ENCODE results near the gene PLEKHJ1. TPM values are rescaled to one million over a fixed set of nuclear protein-coding genes. Genes with fewer than 3 reads are reported as not detected.
A peak's percentile ranks its signal among the peaks of the same experiment; 100 is the strongest.

The PLEKHJ1 gene
- total and polyA plus RNA-seq, 9 of the 15 experiments (the other 6 are each of a cell fraction or from before 2014, with no cell fraction given) = 1.5 to 188 (median 63.9) TPM

DNA sequence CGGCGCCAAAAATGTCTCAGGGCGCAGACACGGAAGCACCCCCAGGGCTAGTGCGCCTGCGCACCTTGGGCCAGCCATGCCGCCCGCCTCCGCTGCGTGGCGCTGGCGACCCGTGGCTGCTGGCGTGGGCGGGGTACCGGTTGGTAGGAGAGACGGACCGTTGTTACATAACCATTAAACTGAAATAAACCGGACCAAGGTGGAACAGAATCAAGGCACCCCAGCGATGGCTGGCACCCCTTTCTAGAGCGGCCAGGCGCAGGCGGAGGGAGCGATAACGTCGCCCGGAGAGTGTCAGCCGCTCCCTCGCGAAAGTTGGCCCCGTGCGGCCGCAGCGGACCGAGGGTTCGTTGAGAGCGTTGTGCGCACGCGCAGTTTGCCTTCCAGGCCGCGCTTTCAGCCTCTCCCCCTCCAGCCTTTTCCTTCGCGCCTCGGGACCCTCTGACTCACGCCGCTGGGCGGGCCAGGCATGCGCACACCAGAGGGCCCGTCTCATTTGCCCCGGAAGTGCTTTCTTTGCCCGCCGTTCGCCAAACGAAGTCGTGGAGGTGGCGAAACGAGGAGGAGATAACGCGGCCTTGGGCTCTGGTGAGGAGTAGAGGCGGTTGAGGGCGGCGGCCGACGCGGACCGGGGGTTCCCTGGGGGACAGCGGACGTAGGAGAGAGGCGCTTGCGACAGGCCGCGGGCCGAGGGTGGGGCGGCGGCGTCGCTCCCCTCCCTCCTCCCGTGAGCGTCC, at the start of gene PLEKHJ1, which contains the start of gene SF3A2 (continued):
- TF ChIP-seq ZNF699 (CRISPR knock-in tag; IDR thresholded peaks at IDR 0.05; ENCODE audit: insufficient replicate concordance) (no peak), ZEB2 (IDR thresholded peaks at IDR 0.05) (no peak), CHD1 (IDR thresholded peaks at IDR 0.05; ENCODE audit: low read length) (no peak), ZNF57 (CRISPR knock-in tag; IDR thresholded peaks at IDR 0.05) (0 out of 2 replicates have a peak, but pooled peaks have one; percentile 53), FIP1L1 (IDR thresholded peaks at IDR 0.05; ENCODE audit: low read depth, low read length, poor library complexity, severe bottlenecking) (peak; percentile 86), RBM17 (IDR thresholded peaks at IDR 0.05; ENCODE audit: borderline replicate concordance, low read depth, low read length) (no peak), TCF7L2 (IDR thresholded peaks at IDR 0.05; ENCODE audit: low read depth, low read length) (no peak), SUPT5H (IDR thresholded peaks at IDR 0.05) (peak; percentile 86), POLR2B (IDR thresholded peaks at IDR 0.05; ENCODE audit: low read depth, partially characterized antibody) (peak; percentile 82), RBBP5 (IDR thresholded peaks at IDR 0.05; ENCODE audit: borderline replicate concordance, insufficient read depth, low read length, poor library complexity, severe bottlenecking) (peak; percentile 82), MEF2A (IDR thresholded peaks at IDR 0.05; ENCODE audit: control insufficient read depth, low read depth, low read length) (0 out of 2 replicates have a peak, but pooled peaks have one; percentile 2), ESRRA (IDR thresholded peaks at IDR 0.05; ENCODE audit: borderline replicate concordance, low read depth) (peak; percentile 46; the same call in 1 of the 2 replicates)
- TF ChIP-seq, protein P1, sequence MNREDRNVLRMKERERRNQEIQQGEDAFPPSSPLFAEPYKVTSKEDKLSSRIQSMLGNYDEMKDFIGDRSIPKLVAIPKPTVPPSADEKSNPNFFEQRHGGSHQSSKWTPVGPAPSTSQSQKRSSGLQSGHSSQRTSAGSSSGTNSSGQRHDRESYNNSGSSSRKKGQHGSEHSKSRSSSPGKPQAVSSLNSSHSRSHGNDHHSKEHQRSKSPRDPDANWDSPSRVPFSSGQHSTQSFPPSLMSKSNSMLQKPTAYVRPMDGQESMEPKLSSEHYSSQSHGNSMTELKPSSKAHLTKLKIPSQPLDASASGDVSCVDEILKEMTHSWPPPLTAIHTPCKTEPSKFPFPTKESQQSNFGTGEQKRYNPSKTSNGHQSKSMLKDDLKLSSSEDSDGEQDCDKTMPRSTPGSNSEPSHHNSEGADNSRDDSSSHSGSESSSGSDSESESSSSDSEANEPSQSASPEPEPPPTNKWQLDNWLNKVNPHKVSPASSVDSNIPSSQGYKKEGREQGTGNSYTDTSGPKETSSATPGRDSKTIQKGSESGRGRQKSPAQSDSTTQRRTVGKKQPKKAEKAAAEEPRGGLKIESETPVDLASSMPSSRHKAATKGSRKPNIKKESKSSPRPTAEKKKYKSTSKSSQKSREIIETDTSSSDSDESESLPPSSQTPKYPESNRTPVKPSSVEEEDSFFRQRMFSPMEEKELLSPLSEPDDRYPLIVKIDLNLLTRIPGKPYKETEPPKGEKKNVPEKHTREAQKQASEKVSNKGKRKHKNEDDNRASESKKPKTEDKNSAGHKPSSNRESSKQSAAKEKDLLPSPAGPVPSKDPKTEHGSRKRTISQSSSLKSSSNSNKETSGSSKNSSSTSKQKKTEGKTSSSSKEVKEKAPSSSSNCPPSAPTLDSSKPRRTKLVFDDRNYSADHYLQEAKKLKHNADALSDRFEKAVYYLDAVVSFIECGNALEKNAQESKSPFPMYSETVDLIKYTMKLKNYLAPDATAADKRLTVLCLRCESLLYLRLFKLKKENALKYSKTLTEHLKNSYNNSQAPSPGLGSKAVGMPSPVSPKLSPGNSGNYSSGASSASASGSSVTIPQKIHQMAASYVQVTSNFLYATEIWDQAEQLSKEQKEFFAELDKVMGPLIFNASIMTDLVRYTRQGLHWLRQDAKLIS (CRISPR knock-in tag; IDR thresholded peaks at IDR 0.05) = peak; percentile 66
- TF ChIP-seq, protein P2, sequence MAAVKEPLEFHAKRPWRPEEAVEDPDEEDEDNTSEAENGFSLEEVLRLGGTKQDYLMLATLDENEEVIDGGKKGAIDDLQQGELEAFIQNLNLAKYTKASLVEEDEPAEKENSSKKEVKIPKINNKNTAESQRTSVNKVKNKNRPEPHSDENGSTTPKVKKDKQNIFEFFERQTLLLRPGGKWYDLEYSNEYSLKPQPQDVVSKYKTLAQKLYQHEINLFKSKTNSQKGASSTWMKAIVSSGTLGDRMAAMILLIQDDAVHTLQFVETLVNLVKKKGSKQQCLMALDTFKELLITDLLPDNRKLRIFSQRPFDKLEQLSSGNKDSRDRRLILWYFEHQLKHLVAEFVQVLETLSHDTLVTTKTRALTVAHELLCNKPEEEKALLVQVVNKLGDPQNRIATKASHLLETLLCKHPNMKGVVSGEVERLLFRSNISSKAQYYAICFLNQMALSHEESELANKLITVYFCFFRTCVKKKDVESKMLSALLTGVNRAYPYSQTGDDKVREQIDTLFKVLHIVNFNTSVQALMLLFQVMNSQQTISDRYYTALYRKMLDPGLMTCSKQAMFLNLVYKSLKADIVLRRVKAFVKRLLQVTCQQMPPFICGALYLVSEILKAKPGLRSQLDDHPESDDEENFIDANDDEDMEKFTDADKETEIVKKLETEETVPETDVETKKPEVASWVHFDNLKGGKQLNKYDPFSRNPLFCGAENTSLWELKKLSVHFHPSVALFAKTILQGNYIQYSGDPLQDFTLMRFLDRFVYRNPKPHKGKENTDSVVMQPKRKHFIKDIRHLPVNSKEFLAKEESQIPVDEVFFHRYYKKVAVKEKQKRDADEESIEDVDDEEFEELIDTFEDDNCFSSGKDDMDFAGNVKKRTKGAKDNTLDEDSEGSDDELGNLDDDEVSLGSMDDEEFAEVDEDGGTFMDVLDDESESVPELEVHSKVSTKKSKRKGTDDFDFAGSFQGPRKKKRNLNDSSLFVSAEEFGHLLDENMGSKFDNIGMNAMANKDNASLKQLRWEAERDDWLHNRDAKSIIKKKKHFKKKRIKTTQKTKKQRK (IDR thresholded peaks at IDR 0.05; ENCODE audit: borderline replicate concordance, low read depth, low read length) = no peak
- TF ChIP-seq, protein P3, sequence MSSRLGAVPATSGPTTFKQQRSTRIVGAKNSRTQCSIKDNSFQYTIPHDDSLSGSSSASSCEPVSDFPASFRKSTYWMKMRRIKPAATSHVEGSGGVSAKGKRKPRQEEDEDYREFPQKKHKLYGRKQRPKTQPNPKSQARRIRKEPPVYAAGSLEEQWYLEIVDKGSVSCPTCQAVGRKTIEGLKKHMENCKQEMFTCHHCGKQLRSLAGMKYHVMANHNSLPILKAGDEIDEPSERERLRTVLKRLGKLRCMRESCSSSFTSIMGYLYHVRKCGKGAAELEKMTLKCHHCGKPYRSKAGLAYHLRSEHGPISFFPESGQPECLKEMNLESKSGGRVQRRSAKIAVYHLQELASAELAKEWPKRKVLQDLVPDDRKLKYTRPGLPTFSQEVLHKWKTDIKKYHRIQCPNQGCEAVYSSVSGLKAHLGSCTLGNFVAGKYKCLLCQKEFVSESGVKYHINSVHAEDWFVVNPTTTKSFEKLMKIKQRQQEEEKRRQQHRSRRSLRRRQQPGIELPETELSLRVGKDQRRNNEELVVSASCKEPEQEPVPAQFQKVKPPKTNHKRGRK (tag; IDR thresholded peaks at IDR 0.05) = no peak

Measured in K562 (cell line).